ENCODE measurements around the gene TIGD4. TPM values are rescaled to one million over a fixed set of nuclear protein-coding genes. Genes with fewer than 3 reads are reported as not detected.

The TIGD4 gene
- total RNA-seq, 1 donor from 2014 or later, result 0.20 TPM

GRCh38 chr4:152724494-152724893, 55.0 kb downstream of the TIGD4 start:
- no peak for DNase-seq (ENCODE audit: low read depth, low spot score)

- no peak for DNase-seq (ENCODE audit: low read depth, low spot score)
These were observed 56.3 kb downstream of the TIGD4 start for GRCh38 chr4:152723236-152723635.

- DNase-seq (ENCODE audit: low read depth, low spot score), result no peak
These were observed 59.6 kb downstream of the TIGD4 start for GRCh38 chr4:152719801-152720556.

Other genes with a start within 250 kb of the TIGD4 start
- 65.2 and 75.2 TPM in 2 replicates for gene FBXW7, start 243.6 kb downstream of the TIGD4 start, total RNA-seq
- 6.1 and 9.1 TPM in 2 replicates for gene TMEM154, start 99.7 kb downstream of the TIGD4 start, total RNA-seq
- gene ARFIP1, start 224 bp upstream of the TIGD4 start, total RNA-seq, result 37.6 and 40.7 TPM in 2 replicates
- gene FHDC1, start 156.6 kb upstream of the TIGD4 start, total RNA-seq, result under 0.01 and 0.04 TPM in 2 replicates

Measured in pulmonary artery endothelial cell (primary cell).